GOT3 (cell line): Measurements from ENCODE around the gene ZNF232.
"Not testable (repeated sequence)": the region's sequence is repeated elsewhere in the genome, so short reads cannot be mapped to it uniquely, and the experiment has no call there.

Experiments
- DNase-seq: peaks from one replicate; lab custom pipeline; 2025; ENCODE audit warnings: mixed read lengths; lab: John Stamatoyannopoulos, UW

ZNF232 gene

DNA sequence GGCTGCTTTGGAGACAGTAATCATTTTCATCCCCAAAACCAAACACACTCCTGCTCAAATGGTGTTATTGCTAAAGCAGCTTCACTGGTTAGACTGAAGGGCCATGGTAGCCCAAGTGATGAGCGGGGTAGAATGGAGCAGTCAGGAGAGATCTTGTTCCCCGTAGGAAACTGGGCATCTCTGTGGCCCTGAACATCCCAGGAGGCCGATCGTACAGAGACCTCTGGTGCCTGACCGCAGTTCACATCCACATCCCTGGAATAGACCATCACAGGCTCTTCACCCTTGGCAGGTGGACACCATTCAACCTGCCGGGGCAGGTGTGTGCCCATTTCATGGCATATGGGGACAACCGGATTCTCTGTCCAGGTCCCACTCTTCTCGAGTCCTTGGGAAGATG is 18.1 kb upstream of the ZNF232 start:
- not testable (repeated sequence) for DNase-seq

DNA sequence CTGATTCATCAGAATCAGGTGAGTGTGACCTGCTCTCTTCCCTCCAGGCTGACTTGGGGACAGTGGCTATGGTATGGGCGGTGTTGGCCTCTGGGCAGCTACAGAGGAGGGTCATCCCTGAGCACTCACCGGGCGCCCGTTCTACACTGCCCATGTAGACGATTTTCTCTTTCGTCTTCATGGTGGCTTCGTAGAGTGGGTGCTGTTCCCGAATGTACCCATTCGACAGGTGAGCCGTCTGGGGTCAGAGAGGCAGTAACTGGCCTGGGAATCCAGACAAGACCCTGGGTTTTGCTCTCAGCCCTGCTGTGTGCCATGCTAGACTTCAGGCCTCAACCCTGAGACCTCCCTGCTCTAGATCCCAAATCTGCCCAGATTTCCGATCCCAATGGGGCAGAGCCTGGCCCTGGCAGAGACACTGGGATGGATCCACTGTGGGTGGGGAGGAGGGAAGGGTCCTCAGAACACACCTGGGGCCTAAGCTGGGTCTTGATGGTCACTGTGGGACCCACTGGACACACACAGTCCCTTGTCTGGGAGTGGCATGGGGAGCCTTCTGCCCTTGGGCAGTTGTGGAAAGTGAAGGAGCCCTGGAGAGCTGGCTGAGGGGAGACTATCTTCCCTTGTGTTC is 17.3 kb upstream of the ZNF232 start:
- no peak for DNase-seq

DNA sequence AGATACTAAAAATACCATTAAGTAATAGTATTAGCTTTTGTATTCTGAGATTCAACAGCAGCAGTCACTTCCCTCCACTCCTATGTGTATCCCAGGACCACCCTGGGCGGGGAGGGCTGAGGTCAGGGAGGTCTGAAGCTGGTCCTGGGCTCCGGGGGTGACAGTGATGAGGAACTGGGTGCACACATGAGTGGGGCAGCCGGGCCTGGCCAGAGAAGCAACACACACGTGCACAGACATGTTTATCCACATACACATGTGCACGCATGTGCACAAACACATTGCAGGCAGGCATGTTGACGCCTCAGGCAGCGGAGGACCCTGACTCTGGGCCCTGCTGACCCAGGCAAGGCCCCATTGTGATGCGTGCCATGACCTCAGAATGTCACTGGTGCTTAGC is 16.7 kb upstream of the ZNF232 start:
- DNase-seq = not testable (repeated sequence)

DNA sequence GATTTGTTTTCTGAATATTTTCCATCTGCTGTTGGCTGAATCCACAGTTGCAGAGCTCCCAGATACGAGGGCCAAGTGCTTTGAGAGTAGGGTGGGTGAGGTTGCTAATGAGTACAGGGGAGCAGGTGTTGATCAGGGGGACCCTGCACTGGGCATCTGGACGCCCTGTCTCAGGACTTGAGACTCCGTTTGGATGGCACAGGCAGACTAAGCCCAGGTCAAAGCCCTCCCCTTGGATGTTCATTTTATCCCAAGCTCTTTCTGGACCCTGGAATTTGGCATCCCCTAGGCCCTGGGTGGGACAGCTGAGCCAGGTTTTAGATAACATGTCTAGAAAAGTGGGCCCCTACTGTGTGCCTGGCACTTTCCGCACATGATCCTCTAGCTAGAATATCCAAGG is 16.2 kb upstream of the ZNF232 start:
- DNase-seq = no peak

DNA sequence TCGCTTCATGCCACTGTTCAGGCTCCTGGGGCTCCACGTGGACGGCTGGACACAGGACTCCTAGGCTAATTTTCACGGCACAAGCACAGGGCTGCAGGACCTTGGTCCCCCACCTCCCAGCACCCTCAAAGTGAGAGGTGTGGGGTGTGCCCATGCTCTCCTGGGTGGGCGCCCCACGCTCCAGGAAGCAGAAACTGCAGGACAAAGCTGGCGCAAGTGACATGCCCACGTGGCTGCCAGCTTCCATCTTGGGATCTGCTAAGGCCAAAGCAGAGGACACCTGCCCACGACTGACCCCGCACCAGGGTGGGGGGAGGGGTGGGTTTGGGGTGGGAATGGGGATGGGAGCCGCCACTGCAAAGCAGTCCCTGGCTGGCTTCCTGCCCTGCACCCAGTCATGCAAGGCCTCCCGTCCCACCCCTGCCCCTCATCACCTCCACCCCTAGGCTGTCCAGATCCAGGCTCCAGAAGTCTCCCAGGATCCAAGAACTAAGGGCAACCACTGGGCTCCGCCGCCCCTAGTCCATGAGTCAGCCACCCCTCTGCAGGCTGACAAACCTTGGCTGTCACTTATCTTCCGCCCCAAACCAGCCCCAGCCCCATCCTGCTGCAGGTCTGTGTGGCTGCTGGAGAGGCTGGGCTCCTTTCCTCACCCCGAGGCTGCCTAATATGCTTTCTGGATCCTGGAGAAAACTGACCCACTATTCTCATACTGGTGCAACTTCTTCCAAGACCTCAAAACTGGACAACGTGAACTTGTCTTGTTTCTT is 15.2 kb upstream of the ZNF232 start:
- no peak for DNase-seq

DNA sequence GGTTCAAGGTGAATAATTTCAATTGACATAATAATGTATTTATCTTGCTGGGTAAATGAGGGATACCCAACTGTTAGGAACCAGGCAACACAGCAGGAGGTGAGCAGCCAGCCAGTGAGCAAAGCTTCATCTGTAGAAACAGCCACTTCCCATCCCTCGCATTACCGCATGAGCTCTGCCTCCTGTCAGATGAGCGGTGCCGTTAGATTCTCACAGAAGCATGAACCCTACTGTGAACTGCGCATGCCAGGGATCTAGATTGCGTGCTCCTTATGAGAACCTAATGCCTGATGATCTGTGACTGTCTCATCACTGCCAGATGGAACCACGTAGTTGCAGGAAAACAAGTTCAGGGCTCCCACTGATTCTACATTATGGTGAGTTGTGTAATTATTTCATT is 13.2 kb upstream of the ZNF232 start:
- not testable (repeated sequence) for DNase-seq

DNA sequence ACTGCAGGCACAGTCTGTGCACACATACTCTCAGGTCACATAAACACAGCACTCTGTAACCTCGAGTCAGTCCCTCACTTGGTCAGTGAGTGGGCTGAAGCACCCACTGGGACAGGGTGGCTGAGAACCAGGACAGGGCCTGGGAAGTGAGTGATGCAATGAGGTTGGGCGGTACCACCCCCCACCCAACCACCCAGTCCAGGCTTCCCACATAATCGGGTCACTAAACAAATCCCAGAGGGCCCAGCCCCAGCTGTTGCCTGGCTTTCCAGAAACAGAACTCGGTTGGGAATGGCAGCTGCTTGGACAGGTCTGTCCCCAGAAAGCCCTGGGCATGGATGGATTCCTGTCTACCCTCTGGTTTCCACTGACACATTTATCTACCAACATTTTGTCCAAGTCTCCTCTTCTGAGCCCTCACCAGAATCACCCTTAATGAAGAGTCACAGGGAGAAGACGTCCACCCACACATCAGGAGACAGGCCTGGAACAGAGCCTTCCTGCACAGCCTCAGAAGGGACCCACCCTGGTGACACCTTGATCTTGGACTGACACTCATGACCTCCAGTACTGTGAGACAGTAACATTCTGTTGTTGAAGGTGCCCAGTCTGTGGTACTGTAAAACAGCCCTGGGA is 12.6 kb upstream of the ZNF232 start:
- not testable (repeated sequence) for DNase-seq

DNA sequence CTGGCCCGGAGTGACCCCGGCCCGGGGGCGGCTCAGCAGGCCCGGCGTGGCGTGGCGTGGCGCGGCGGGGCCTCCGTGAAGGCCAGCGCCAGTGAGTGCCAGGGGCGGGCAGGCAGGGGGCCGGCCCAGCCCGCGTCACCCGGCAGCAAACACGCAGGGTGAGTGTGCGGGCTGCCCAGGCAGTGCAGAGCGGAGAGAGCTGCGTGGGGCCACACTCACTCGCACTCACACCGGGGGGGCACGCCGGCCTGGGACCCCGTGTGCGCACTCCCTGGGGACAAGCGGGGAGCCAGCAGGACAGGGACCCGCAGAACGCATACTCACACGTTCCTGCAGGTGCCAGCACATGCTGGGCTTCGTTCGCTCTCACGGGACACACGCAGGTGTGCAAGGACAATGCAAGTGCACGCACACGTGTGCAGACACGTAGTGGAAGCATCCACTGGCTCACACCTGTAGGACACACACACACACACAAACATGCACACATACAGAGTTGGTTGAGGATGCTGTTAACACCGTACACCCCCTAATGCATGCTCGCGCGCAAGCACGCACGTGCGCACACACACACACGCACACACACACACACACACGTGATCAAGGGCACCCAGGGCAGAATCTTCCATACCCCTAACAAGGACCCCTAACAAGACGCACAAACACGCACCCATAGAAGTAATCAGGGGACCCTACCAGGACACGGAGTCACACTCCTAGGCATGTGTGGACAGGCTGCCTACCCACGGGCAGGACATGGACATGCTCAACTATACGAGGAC is 11.9 kb upstream of the ZNF232 start:
- no peak for DNase-seq

DNA sequence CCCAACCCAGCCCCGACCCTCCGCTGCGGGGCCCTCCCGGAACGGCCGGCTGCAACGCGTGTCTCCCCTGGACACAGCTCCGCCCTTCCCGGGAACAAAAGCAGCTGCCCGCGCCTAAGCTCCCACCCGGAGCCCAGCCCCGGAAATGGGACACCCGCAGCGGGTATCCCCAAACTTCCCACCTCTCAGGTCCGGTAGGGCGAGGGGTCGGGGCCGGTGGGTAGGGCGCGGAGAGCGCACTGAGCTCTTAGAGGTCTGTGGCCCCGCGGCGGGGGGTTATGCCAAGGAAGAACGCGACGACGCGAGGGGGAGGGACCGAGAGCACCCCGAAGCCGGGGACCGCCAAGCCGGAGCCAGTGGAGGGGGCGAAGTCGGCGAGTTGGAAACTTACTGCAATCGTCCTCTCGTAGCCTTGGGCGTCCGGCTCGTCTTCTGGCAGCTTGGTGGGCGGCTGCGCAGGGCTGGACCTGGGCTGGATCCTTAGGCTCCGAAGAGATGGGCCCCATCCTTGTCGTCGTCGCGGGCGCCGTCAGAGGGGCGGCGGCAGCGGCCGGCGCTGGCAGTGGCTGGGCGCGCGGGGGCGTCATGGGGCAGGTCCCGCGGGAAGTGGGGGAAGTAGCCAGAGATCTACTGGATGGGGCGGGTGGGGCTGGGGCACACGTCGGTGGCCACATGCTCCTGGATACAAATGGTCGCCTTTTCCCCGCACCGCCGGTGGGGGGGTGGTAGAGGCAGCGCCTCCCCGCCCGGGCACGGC is 11.1 kb upstream of the ZNF232 start:
- DNase-seq = no peak

DNA sequence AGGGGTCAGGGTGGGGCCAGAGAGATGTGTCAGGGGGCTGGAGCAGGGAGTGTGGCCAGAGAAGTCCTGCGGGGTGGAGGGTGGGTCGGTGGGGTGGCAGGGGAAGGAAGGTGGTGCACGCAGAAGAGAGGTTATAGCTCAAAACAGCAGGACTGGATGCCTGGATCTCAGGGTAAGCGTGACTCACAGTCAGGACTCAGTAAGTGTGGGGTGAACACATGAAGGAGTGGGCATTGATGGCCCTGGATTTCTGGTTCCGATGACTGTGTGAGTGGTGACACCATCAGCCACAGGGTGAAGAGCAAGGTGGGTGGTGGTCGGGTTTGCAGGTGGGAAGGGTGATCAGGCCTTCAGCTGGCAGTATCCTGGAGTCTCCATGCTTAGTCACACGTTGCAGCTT is 10.4 kb upstream of the ZNF232 start:
- DNase-seq = not testable (repeated sequence)

DNA sequence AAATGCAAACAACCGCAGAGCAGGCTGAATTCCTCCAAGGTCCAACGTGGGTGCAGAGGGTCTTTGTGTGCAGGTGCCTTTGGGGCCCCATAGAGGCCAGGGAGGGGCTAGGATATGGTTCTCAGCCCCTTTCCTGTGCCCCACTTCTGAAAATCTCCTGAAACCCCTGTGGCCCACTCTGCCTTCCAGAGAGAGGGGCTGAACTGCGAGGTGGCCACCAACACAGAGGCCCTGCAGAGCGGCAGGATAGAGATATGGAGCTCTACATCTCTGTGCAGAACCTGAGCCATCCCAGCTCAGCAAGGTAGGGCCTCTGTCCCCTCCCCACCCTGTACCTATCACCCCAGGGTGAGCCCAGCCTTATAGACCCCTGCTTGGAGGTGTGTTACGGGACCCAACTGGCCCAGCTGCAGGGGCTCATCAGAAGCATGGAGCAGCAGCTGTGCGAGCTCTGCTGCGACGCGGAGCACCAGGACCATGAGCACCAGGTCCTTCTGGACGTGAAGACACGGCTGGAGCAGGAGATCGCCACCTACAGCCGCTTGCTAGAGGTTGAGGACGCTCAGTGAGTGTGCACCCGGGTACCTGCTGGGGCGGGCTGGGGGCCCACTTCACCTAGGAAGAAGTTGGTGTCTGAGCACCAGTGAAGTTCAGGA is 9.6 kb upstream of the ZNF232 start:
- no peak for DNase-seq

DNA sequence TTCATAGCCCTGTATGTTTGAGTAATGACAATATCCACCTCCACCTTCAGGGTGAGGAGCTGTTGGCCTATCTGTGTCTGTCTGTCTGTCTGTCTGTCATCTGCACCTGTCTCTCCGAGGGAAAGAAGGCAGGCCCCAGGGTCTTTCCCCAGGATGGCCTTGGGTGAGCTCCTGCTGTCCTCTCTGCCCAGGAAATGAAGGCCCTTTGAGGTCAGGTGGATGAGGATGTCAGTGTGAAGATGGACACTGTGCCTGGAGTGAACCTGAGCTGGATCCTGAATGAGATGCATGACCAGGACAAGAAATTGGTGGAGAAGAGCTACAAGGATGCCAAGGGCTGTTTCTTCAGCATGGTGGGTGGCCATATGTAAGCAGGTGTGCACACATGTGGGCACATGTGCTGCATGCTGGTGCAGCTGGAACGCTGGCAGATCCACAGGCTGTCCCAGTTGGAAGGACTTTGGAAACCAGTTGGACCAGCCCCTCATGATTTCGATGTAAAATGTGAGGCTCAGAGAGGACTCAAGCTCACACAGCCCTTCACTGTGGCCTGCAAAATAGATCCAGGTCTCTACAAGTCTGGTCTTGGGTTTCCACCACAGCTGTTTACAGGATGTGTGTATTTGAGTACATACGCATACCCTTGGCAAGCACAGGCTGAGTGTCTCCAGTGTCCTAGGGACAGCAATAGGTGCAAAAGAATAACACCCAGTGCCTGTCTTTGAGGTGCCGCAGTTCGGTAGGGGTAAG is 8.9 kb upstream of the ZNF232 start:
- not testable (repeated sequence) for DNase-seq

DNA sequence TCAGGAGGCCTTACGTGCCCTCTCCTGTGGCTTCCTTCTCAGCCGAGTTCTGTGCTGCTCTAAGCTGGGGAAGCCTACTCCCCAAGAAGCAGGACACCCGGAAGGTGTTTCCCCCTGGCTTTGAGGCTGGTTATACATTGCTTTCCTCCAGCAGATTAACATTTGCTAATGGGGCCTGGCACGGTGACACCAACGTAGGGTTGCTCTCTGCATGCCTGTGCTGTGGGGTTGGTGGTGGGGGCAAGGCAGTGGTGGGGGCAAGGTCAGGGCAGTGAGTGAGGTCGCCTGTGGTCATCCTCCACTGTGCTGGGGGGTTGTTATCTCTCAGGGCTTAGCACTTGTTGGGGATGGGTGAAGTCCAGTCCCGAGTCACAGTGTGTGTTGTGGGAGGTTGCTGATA is 8.4 kb upstream of the ZNF232 start:
- DNase-seq = no peak

DNA sequence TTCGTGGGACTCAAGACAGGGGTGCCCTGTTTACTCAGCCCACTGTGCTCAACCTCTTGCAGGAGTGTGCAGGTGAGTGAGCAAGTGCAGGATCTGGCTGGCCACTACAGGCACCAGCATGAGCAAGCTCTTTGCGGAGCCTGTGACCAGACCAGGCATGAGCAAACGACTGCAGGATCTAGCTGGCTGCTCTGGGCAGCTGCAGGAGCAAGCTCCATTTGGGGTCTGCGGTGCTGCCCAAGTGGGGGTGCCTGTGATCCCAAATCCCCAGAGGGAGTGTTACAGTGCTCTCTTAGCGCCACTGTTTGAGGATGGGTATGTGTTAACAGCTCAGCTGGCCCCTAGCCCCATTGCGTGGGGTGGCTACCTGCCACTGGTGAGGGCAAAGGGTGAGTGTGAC is 6.5 kb upstream of the ZNF232 start:
- DNase-seq = no peak

DNA sequence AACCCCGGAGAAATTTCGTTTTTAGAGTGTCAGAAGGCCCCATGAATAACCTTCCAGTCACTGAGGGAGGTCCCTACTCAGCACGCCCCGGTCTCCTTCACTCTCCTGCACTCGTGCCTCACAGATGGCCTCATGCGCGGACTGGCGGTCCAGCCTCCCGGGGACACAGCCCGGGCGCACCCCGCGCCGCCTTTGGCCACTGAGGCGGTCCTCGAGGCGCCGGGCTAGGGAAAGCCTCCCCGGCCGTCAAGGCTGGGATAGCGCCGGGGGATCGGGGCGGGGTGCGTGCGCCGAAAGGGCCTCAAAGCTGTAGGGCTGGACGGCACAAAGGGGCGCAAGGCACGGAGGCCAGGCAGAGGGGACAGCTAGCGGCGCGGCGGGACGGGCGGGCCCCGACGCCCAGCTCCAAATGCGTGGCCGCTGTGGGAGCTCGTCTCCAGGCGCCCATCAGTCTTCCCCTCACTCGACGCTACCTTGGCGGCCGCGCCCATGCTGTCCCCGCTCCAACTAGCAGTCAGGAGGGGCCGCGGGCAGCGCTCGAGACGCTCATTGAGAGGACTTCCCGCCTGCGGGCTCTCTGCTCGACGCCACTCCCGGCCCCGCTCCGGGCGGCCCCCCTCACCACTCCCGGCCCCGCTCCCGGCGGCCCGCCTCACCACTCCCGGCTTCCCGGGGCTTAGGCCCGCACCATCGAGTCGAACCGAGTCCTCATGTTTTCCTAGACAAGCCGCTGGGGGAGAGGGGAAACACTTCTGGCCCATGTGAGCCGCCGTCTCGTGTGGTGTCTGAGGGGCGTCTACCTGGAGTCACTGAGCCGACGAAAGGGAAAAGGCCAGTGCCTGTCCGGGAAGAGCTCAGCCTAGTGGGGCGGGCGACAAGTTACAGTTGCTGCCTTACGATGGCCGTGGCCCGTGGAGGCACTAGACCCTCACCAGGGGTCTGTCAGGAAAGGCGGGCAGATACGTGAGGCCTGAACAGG is 4.3 kb upstream of the ZNF232 start, which contains the start of gene USP6:
Gene USP6 (plus strand): TSS at position 360 of the 979 bp plus-strand sequence. CDS start 14,336 bp downstream, outside the sequence.
- DNase-seq = no peak

DNA sequence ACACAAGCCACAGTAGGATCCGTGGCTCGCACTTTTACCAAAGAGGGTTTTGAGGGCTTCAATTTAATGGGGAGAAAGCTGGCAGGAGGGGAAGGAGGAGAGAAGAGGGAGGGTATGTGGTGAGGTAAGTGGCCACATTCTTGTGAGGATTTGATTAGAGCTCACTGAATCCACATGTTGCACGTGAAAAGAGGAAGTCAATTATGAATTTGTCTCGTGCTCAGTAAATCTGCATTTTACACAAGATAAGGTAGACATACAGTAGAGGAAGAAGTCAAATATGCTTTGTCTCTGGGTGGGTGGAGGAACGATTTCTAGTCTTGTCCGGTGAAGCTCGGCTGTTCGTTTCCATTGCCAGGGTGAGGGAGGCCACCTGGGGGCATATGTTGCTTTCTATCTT is 862 bp downstream of the ZNF232 start:
- DNase-seq = no peak

DNA sequence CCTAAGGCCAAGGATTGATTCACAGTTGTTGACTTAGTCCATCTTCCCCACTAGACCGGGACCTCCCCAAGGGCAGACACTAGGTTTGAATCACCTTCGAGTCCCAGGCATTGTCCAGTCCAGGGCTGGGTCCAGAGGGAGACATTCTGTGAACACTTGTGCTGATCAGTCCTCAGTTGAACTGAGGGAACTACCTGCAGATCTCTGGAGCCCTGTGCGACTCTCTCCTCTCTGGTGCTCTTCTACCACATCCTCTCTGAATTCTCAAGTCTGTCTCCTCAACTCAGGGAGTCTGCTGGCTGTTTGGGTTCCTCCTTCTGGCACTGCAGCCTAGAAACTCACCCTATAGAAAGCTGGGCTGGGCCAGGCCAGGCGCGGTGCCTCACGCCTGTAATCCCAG is 10.8 kb downstream of the ZNF232 start:
- DNase-seq = no peak

DNA sequence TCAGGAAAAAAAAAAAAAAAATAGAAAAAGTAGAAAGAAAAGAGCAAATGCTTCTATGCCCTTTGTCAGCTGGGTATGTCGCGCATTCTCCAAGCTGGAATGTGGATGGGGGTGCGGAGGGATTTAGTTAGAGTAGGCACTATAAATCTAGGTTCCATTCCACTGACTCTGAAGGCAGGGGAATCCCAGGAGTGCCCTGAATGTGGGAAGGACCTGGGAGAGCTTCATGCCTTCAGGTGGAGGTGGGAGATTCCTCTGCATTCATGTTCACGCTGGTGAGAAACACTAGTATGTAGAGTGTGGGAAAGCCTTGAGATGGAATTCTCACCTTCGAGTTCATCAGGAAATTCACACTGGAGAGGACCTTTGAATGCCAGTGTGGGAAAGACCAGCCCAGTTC is 12.4 kb downstream of the ZNF232 start:
- DNase-seq = no peak
